ENCODE measurements around the gene ERO1A.

DNA sequence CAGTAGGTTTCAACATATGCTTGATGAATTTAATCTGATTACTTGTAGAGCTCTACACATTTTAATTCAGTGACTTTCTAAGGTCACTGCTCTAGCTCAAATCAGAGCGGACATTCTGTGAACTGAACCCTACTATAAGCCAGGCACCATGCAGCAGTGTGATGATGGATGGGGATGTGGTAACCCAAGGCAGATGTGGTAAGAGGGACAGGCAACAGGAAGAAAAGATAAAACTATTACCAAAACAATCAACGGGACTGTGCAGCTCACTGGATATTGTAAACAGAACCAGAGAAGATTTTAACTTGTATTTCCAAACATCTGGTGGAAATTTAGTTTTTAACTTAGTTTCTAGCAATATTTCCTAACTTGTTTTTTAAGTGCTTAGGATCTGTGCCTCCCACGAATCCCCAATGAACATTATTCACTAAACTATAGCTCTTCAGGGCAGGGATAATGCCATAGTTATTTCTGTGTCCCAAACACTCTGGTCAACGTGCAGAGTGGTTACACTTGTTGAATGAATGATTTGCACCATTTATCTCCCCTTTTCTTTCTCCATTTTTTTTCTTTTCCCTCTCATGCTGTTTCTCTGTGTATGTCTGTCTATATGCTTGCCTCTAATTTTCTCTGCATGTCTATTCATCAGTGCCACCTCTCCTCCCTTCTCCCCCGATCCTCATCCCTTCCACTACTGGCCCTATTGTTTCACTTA lies 3.0 kb downstream of the ERO1A start:
- TF ChIP-seq, protein P1, sequence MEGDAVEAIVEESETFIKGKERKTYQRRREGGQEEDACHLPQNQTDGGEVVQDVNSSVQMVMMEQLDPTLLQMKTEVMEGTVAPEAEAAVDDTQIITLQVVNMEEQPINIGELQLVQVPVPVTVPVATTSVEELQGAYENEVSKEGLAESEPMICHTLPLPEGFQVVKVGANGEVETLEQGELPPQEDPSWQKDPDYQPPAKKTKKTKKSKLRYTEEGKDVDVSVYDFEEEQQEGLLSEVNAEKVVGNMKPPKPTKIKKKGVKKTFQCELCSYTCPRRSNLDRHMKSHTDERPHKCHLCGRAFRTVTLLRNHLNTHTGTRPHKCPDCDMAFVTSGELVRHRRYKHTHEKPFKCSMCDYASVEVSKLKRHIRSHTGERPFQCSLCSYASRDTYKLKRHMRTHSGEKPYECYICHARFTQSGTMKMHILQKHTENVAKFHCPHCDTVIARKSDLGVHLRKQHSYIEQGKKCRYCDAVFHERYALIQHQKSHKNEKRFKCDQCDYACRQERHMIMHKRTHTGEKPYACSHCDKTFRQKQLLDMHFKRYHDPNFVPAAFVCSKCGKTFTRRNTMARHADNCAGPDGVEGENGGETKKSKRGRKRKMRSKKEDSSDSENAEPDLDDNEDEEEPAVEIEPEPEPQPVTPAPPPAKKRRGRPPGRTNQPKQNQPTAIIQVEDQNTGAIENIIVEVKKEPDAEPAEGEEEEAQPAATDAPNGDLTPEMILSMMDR (IDR thresholded peaks at IDR 0.05): no peak
- TF ChIP-seq EZH2 (IDR thresholded peaks at IDR 0.05; ENCODE audit: borderline replicate concordance, insufficient read depth, low read depth, low read length, poor library complexity, severe bottlenecking): no peak

All from B cell (primary cell).